PC-3 (cell line): ENCODE data around the gene ZBTB9. TPM values are rescaled to one million over a fixed set of nuclear protein-coding genes. Genes with fewer than 3 reads are reported as not detected.
A peak's percentile ranks its signal among the peaks of the same experiment; 100 is the strongest.

Source experiments
- ATAC-seq: fragments of 200-7000 bp; cut with Tn5 transposase; 2 replicates; pipeline ENCODE4 v1.9.1; 2020; ENCODE audit warnings: mild to moderate bottlenecking, moderate library complexity
- BruUV-seq: library from RNA; stranded (reverse); fragments of 400-500 nt; replicated peaks from 2 replicates; lab custom pipeline; 2021; lab: Mats Ljungman, UMichigan
- CTCF ChIA-PET: fragments of 300-600 bp; sonication (Branson Sonifier 250); formaldehyde crosslinking; loops from one replicate; lab custom pipeline; 2022; ENCODE audit warnings: antibody characterized with exemption; lab: Charles Lee
- POLR2A ChIA-PET: fragments of 300-600 bp; sonication (Branson Sonifier 250); formaldehyde crosslinking; loops from one replicate; lab custom pipeline; 2022; ENCODE audit warnings: antibody characterized with exemption; ENCODE audit not compliant: unreplicated experiment; lab: Charles Lee
- DNase-seq: peaks from one replicate; pipeline ENCODE4 v3.0.0-alpha.2; 2015
- H2AFZ ChIP-seq: fragments of 300-600 bp; sonication (generic); 2 replicates; pipeline ENCODE4 v1.6.0; 2016; ENCODE audit warnings: antibody characterized with exemption, low read length
- H3F3A ChIP-seq: fragments of 300-600 bp; sonication (generic); one replicate; pipeline ENCODE4 v1.6.0; 2017; ENCODE audit warnings: antibody characterized with exemption, low read length, control low read depth, mild to moderate bottlenecking; ENCODE audit not compliant: unreplicated experiment
- H3K27ac ChIP-seq: fragments of 300-600 bp; sonication (generic); 2 replicates; pipeline ENCODE4 v1.5.1; 2016; ENCODE audit warnings: mild to moderate bottlenecking, low read length
- H3K27me3 ChIP-seq: fragments of 300-600 bp; sonication (generic); 2 replicates; pipeline ENCODE4 v1.6.1; 2016; ENCODE audit warnings: low read length, mixed read lengths
- H3K36me3 ChIP-seq: fragments of 300-600 bp; sonication (generic); 2 replicates; pipeline ENCODE4 v1.6.1; 2016; ENCODE audit warnings: low read depth, mixed run types, low read length, mixed read lengths
- H3K4me1 ChIP-seq: fragments of 300-600 bp; sonication (generic); 2 replicates; pipeline ENCODE4 v1.5.1; 2016; ENCODE audit warnings: low read length; ENCODE audit not compliant: insufficient read depth
- H3K4me2 ChIP-seq: fragments of 300-600 bp; sonication (generic); 2 replicates; pipeline ENCODE4 v1.6.0; 2016; ENCODE audit warnings: low read length
- H3K4me3 ChIP-seq: fragments of 300-600 bp; sonication (generic); 2 replicates; pipeline ENCODE4 v1.5.1; 2016; ENCODE audit warnings: mild to moderate bottlenecking, low read length, mixed read lengths
- H3K79me2 ChIP-seq: fragments of 300-600 bp; sonication (generic); 2 replicates; pipeline ENCODE4 v1.6.1; 2017; ENCODE audit warnings: low read length, mixed read lengths
- H3K9ac ChIP-seq: fragments of 300-600 bp; sonication (generic); 2 replicates; pipeline ENCODE4 v1.6.0; 2016; ENCODE audit warnings: mild to moderate bottlenecking, low read length
- H3K9me2 ChIP-seq: fragments of 300-600 bp; sonication (generic); replicated peaks from 2 replicates; pipeline ENCODE4 v1.6.1; 2016; ENCODE audit warnings: mixed run types, low read length, mixed read lengths
- H3K9me3 ChIP-seq: fragments of 300-600 bp; sonication (generic); 2 replicates; pipeline ENCODE4 v1.6.1; 2016; ENCODE audit warnings: low read length, mixed read lengths
- H4K20me1 ChIP-seq: fragments of 300-600 bp; sonication (generic); 2 replicates; pipeline ENCODE4 v1.6.1; 2016; ENCODE audit warnings: low read length, mixed read lengths
- CTCF ChIP-seq: fragments of 300-600 bp; sonication (generic); conservative IDR thresholded peaks from 2 replicates; pipeline ENCODE4 v1.5.1; 2017; ENCODE audit warnings: antibody characterized with exemption, low read depth, mild to moderate bottlenecking, low read length
- EZH2 ChIP-seq: fragments of 300-600 bp; sonication (generic); IDR thresholded peaks from one replicate; pipeline ENCODE4 v1.6.1; 2017; ENCODE audit warnings: antibody characterized with exemption, mild to moderate bottlenecking, low read length; ENCODE audit not compliant: unreplicated experiment
- EZH2phosphoT487 ChIP-seq: fragments of 300-600 bp; sonication (generic); IDR thresholded peaks from 2 replicates; pipeline ENCODE4 v1.6.1; 2018; ENCODE audit warnings: mild to moderate bottlenecking, antibody characterized with exemption, low read length, borderline replicate concordance
- intact Hi-C: fragments of 100-400 bp; cut with micrococcal nuclease; formaldehyde crosslinking; loops from 2 replicates; pipeline ENCODE4 v1.9.0; 2023
- total RNA-seq: library from RNA; depleted of rRNA; stranded (reverse); fragments of >200 nt; gene quantifications from 2 replicates; pipeline ENCODE4 v1.2.3, GENCODE V29; 2014

The ZBTB9 gene
- total RNA-seq, 1 experiment from 2014 or later, result 9.1 TPM

- peaks cover 28% of the 10 kb centered on the region for H3K4me1 ChIP-seq
- H3K27me3 ChIP-seq, result no peaks in the 10 kb centered on the region
- ChIA-PET POLR2A (interaction anchor here (0.6 kb wide), 1 partner anchor 824 kb away, joined by 6 read pairs; no protein-coding TSS in a partner anchor), CTCF (interaction anchor here (0.5 kb wide), 1 partner anchor 33 kb away, joined by 3 read pairs; no protein-coding TSS in a partner anchor)
- peak; percentile 66 for DNase-seq
- H3K4me3 ChIP-seq, result peak overlapping the region; percentile 81
- intact Hi-C loops, result loop anchor here (10.0 kb wide), 1 partner anchor 213 kb away; the partner anchor contains the start of genes HSD17B8, RING1, RXRB and SLC39A7
- TF ChIP-seq CTCF (no peak), EZH2phosphoT487 (no peak), EZH2 (no peak)
- no peaks in the 10 kb centered on the region for H4K20me1 ChIP-seq
- H3K4me2 ChIP-seq, result peak overlapping the region; percentile 99
- H3K9me2 ChIP-seq, result no peaks in the 10 kb centered on the region
- no peaks in the 10 kb centered on the region for H3K9me3 ChIP-seq
- H3K9ac ChIP-seq, result peak overlapping the region; percentile 86
- TSS peak; percentile 79 for BruUV-seq
- no peaks in the 10 kb centered on the region for H3F3A ChIP-seq
- peak overlapping the region; percentile 91 for H2AFZ ChIP-seq
- H3K36me3 ChIP-seq, result peaks cover 21% of the 10 kb centered on the region; the same call in 1 of the 2 replicates
- peak; percentile 39 for ATAC-seq
- H3K27ac ChIP-seq, result peak overlapping the region; percentile 82
- H3K79me2 ChIP-seq, result peaks cover 27% of the 10 kb centered on the region
Observed at GRCh38 chr6:33417128-33417902, 37.1 kb upstream of the ZBTB9 start.

GRCh38 chr6:33417903-33418689 lies 36.3 kb upstream of the ZBTB9 start, which contains the start of gene CUTA:
CUTA (minus strand) TSS chr6:33418107; CDS start chr6:33418000, 107 bp downstream.
- TF ChIP-seq EZH2phosphoT487 (no peak), CTCF (peak; percentile 65)
- Histone ChIP-seq H3K9me2 (no peaks in the 10 kb centered on the region), H3K9ac (peak within 1 kb of the TSS; percentile 86), H3K4me1 (peaks cover 28% of the 10 kb centered on the region), H3K27ac (peak within 1 kb of the TSS; percentile 82), H2AFZ (peak within 1 kb of the TSS; percentile 91), H3F3A (no peaks in the 10 kb centered on the region), H3K27me3 (no peaks in the 10 kb centered on the region), H3K9me3 (no peaks in the 10 kb centered on the region), H3K36me3 (peaks cover 18% of the 10 kb centered on the region; the same call in 1 of the 2 replicates), H3K4me2 (peak within 1 kb of the TSS; percentile 99), H3K79me2 (peaks cover 27% of the 10 kb centered on the region), H4K20me1 (no peaks in the 10 kb centered on the region), H3K4me3 (peak within 1 kb of the TSS; percentile 81)
- DNase-seq (peak; percentile 99), ATAC-seq (peak; percentile 90)
- ChIA-PET CTCF (interaction anchor here (0.7 kb wide), 1 partner anchor 1119 kb away, joined by 3 read pairs; no protein-coding TSS in a partner anchor), POLR2A (interaction anchor here (0.6 kb wide), 2 partner anchors 649 to 823 kb away, joined by 3 to 6 read pairs; no protein-coding TSS in a partner anchor)
- BruUV-seq, result no TSS peak
- intact Hi-C loops, result loop anchor here (1.0 to 10.0 kb wide), 2 partner anchors 8 to 213 kb away; partner anchors contain the start of genes HSD17B8, RING1, RXRB and SLC39A7
